Astrocyte (in vitro differentiated cells and primary cell): ENCODE results near the gene AATF. TPM values are rescaled to one million over a fixed set of nuclear protein-coding genes. Genes with fewer than 3 reads are reported as not detected.

ENCODE experiments used
- DNase-seq: peaks from one replicate; pipeline ENCODE4 v3.0.0-alpha.2; 2010; ENCODE audit warnings: low read depth
- FAIRE-seq: peaks from 2 replicates; lab custom pipeline; 2011; peaks lifted over from hg19 to GRCh38; lab: Jason Lieb, UNC
- H2AFZ ChIP-seq: 2 replicates; pipeline ENCODE4 v1.6.0; 2012; ENCODE audit warnings: low read depth, low read length, inconsistent platforms
- H3K27ac ChIP-seq: 2 replicates; pipeline ENCODE4 v1.5.1; 2011; ENCODE audit warnings: low read depth, low read length, inconsistent platforms
- H3K27me3 ChIP-seq: 2 replicates; pipeline ENCODE4 v1.6.0; 2011; ENCODE audit warnings: low read length, inconsistent platforms; ENCODE audit not compliant: insufficient read depth
- H3K36me3 ChIP-seq: 2 replicates; pipeline ENCODE4 v1.5.1; 2011; ENCODE audit warnings: low read length, inconsistent platforms; ENCODE audit not compliant: insufficient read depth
- H3K4me1 ChIP-seq: 2 replicates; pipeline ENCODE4 v1.5.1; 2011; ENCODE audit warnings: low read length, inconsistent platforms; ENCODE audit not compliant: insufficient read depth
- H3K4me2 ChIP-seq: 2 replicates; pipeline ENCODE4 v1.6.0; 2012; ENCODE audit warnings: low read length, inconsistent platforms
- H3K4me3 ChIP-seq: 2 replicates; pipeline ENCODE4 v1.5.1; 2011; ENCODE audit warnings: low read depth, mild to moderate bottlenecking, low read length, inconsistent platforms; ENCODE audit not compliant: insufficient read depth
- H3K79me2 ChIP-seq: 2 replicates; pipeline ENCODE4 v1.6.0; 2012; ENCODE audit warnings: mild to moderate bottlenecking, low read length, inconsistent platforms; ENCODE audit not compliant: insufficient read depth
- H3K9ac ChIP-seq: 2 replicates; pipeline ENCODE4 v1.6.0; 2012; ENCODE audit warnings: mild to moderate bottlenecking, low read length, inconsistent platforms
- H3K9me3 ChIP-seq: 2 replicates; pipeline ENCODE4 v1.5.1; 2012; ENCODE audit warnings: low read depth, mild to moderate bottlenecking, low read length, inconsistent platforms; ENCODE audit not compliant: insufficient read depth
- H4K20me1 ChIP-seq: 2 replicates; pipeline ENCODE4 v1.6.0; 2012; ENCODE audit warnings: low read length, inconsistent platforms; ENCODE audit not compliant: insufficient read depth
- H3K27ac Mint-ChIP-seq: one replicate; pipeline ENCODE4 v1.8.0; 2021; ENCODE audit warnings: mild to moderate bottlenecking, mixed read lengths; ENCODE audit not compliant: unreplicated experiment
- H3K27me3 Mint-ChIP-seq: one replicate; pipeline ENCODE4 v1.8.0; 2021; ENCODE audit warnings: low read depth, mixed read lengths; ENCODE audit not compliant: unreplicated experiment
- H3K36me3 Mint-ChIP-seq: one replicate; pipeline ENCODE4 v1.8.0; 2021; ENCODE audit warnings: low read depth, mixed read lengths; ENCODE audit not compliant: unreplicated experiment
- H3K4me1 Mint-ChIP-seq: one replicate; pipeline ENCODE4 v1.8.0; 2021; ENCODE audit warnings: low read depth, mixed read lengths; ENCODE audit not compliant: unreplicated experiment
- H3K4me3 Mint-ChIP-seq: one replicate; pipeline ENCODE4 v1.8.0; 2021; ENCODE audit warnings: mild to moderate bottlenecking, moderate library complexity, mixed read lengths; ENCODE audit not compliant: unreplicated experiment
- H3K9me3 Mint-ChIP-seq: one replicate; pipeline ENCODE4 v1.8.0; 2021; ENCODE audit warnings: mild to moderate bottlenecking, mixed read lengths; ENCODE audit not compliant: unreplicated experiment
- CTCF ChIP-seq: IDR thresholded peaks from 2 replicates; pipeline ENCODE4 v1.5.1; 2011; ENCODE audit warnings: low read depth, mild to moderate bottlenecking, inconsistent platforms, low read length, moderate library complexity; ENCODE audit not compliant: insufficient read depth
- EZH2 ChIP-seq: IDR thresholded peaks from 2 replicates; pipeline ENCODE4 v1.6.1; 2012; ENCODE audit warnings: mild to moderate bottlenecking, low read length, inconsistent platforms; ENCODE audit not compliant: insufficient read depth
- total RNA-seq: library from RNA; stranded (reverse); gene quantifications from 2 replicates; pipeline ENCODE4 v1.2.1, GENCODE V29; 2021

AATF gene
- total RNA-seq, 1 donor from 2014 or later: 47.1 TPM

GRCh38 chr17:36932694-36933511 lies 15.9 kb upstream of the AATF start:
- peaks cover 65% of the 10 kb centered on the region for H3K27me3 Mint-ChIP-seq
- H3K4me3 ChIP-seq: no peak overlapping the region
- H3K4me2 ChIP-seq: peak overlapping the region; percentile 3

GRCh38 chr17:36933512-36934143 lies 15.1 kb upstream of the AATF start:
- H3K9me3 Mint-ChIP-seq: peaks cover 16% of the 10 kb centered on the region
- H3K4me2 ChIP-seq: peak overlapping the region; percentile 70
- peak overlapping the region; percentile 20 for H3K4me3 ChIP-seq
- H2AFZ ChIP-seq: no peak overlapping the region
- H3K9me3 ChIP-seq: peaks cover 3% of the 10 kb centered on the region
- TF ChIP-seq CTCF: no peak
- TF ChIP-seq EZH2: peak; percentile 23
- peaks cover 98% of the 10 kb centered on the region for H3K27me3 ChIP-seq
- H3K4me3 Mint-ChIP-seq: peak overlapping the region; percentile 79
- peaks cover 20% of the 10 kb centered on the region for H3K4me1 Mint-ChIP-seq
- peak overlapping the region; percentile 87 for H3K27ac Mint-ChIP-seq
- H3K36me3 ChIP-seq: no peaks in the 10 kb centered on the region
- H3K4me1 ChIP-seq: peaks cover 27% of the 10 kb centered on the region
- H4K20me1 ChIP-seq: peaks cover 33% of the 10 kb centered on the region
- H3K36me3 Mint-ChIP-seq: peaks cover 12% of the 10 kb centered on the region
- DNase-seq (no peak), FAIRE-seq (no peak)
- H3K27ac ChIP-seq: no peak overlapping the region
- no peaks in the 10 kb centered on the region for H3K79me2 ChIP-seq
- no peak overlapping the region for H3K9ac ChIP-seq
- peaks cover 66% of the 10 kb centered on the region for H3K27me3 Mint-ChIP-seq

More at GRCh38 chr17:36932694-36933511, 15.9 kb upstream of the AATF start:
- peaks cover 27% of the 10 kb centered on the region for H3K4me1 ChIP-seq
- H3K27me3 ChIP-seq: peaks cover 97% of the 10 kb centered on the region
- peaks cover 3% of the 10 kb centered on the region for H3K9me3 ChIP-seq
- DNase-seq (no peak), FAIRE-seq (no peak)
- H3K4me3 Mint-ChIP-seq: peak overlapping the region; percentile 79
- H3K4me1 Mint-ChIP-seq: peaks cover 24% of the 10 kb centered on the region
- no peaks in the 10 kb centered on the region for H3K36me3 ChIP-seq
- H2AFZ ChIP-seq: no peak overlapping the region
- H3K79me2 ChIP-seq: no peaks in the 10 kb centered on the region
- no peak overlapping the region for H3K27ac ChIP-seq
- H3K9me3 Mint-ChIP-seq: peaks cover 14% of the 10 kb centered on the region
- H3K36me3 Mint-ChIP-seq: peaks cover 12% of the 10 kb centered on the region
- TF ChIP-seq CTCF: no peak
- peak; percentile 42 for TF ChIP-seq EZH2
- H3K27ac Mint-ChIP-seq: peak overlapping the region; percentile 85
- H4K20me1 ChIP-seq: peaks cover 27% of the 10 kb centered on the region
- no peak overlapping the region for H3K9ac ChIP-seq
